HepG2 (cell line): Measurements from ENCODE around the gene KLB. TPM values are rescaled to one million over a fixed set of nuclear protein-coding genes. Genes with fewer than 3 reads are reported as not detected.
A peak's percentile ranks its signal among the peaks of the same experiment; 100 is the strongest.

Source experiments
- CHD2 ChIP-seq: IDR thresholded peaks from 2 replicates; pipeline ENCODE4 v1.6.1; 2011; ENCODE audit warnings: low read depth, low read length, improper control_type of control experiment
- KDM4B ChIP-seq: sonication (generic); formaldehyde crosslinking; IDR thresholded peaks from 2 replicates; pipeline ENCODE4 v1.4.0; 2020; ENCODE audit warnings: missing genetic modification reagents
- NCOA5 ChIP-seq: sonication (generic); formaldehyde crosslinking; IDR thresholded peaks from 2 replicates; pipeline ENCODE4 v1.4.0; 2020; ENCODE audit warnings: missing genetic modification reagents
- PLRG1 ChIP-seq: fragments of 450-650 bp; conservative IDR thresholded peaks from 2 replicates; pipeline ENCODE4 v1.6.1; 2016
- RAD21 ChIP-seq: fragments of 450-650 bp; formaldehyde crosslinking; IDR thresholded peaks from 2 replicates; pipeline ENCODE4 v1.5.0; 2020; ENCODE audit warnings: mild to moderate bottlenecking
- SYNCRIP ChIP-seq: fragments of 200-400 bp; formaldehyde crosslinking; IDR thresholded peaks from 2 replicates; pipeline ENCODE4 v1.6.1; 2018; ENCODE audit warnings: mild to moderate bottlenecking, low read depth, low read length; ENCODE audit not compliant: insufficient read depth
- TBL1XR1 ChIP-seq: fragments of 150-350 bp; IDR thresholded peaks from 2 replicates; pipeline ENCODE4 v1.6.1; 2014; ENCODE audit warnings: borderline replicate concordance, low read length; ENCODE audit not compliant: partially characterized antibody
- ZFX ChIP-seq: sonication (generic); formaldehyde crosslinking; IDR thresholded peaks from 2 replicates; pipeline ENCODE4 v1.4.0; 2020; ENCODE audit warnings: mild to moderate bottlenecking, low read depth, missing genetic modification reagents, moderate library complexity
- ZNF343 ChIP-seq: sonication (generic); formaldehyde crosslinking; IDR thresholded peaks from 2 replicates; pipeline ENCODE4 v1.4.0; 2020; ENCODE audit warnings: mild to moderate bottlenecking, missing genetic modification reagents
- ZSCAN22 ChIP-seq: sonication (generic); formaldehyde crosslinking; IDR thresholded peaks from 2 replicates; pipeline ENCODE4 v1.4.0; 2020; ENCODE audit warnings: mild to moderate bottlenecking, missing genetic modification reagents
- polyA plus RNA-seq, 8 experiments: library from polyadenylated mRNA; depleted of rRNA in 3 of 8; stranded (reverse) in 7 of 8; unstranded in 1 of 8; fragments of >200 nt; fragmentation: Illumina TruSeq in 4 of 8; extraction: Trizol in 4 of 8; gene quantifications; 2 replicates each; pipeline versions ENCODE4 v1.2.1 to v1.2.3, GENCODE V29; 2011 to 2016; ENCODE audit warnings: low read depth in 4 of 8, missing spikeins in 1 of 8, mixed read lengths in 1 of 8; ENCODE audit not compliant: insufficient read depth in 1 of 8
- total RNA-seq, 5 experiments: library from RNA; depleted of rRNA; stranded (reverse); fragments of >200 nt; fragmentation: Illumina TruSeq; extraction: Trizol; gene quantifications; 2 replicates each; pipeline ENCODE4 v1.2.3, GENCODE V29; 2016; ENCODE audit warnings: low read depth in 1 of 5
- TF ChIP-seq, protein P1 (sequence below): sonication (generic); formaldehyde crosslinking; IDR thresholded peaks from 2 replicates; pipeline ENCODE4 v1.4.0; 2020; ENCODE audit warnings: missing genetic modification reagents
- TF ChIP-seq, protein P2 (sequence below): sonication (generic); formaldehyde crosslinking; IDR thresholded peaks from 2 replicates; pipeline ENCODE4 v1.8.0; 2022; ENCODE audit warnings: mild to moderate bottlenecking, missing genetic modification reagents
- TF ChIP-seq, protein P3 (sequence below): sonication (generic); formaldehyde crosslinking; IDR thresholded peaks from 2 replicates; pipeline ENCODE4 v1.4.0; 2020; ENCODE audit warnings: missing genetic modification reagents
- TF ChIP-seq, protein P4 (sequence below): sonication (generic); formaldehyde crosslinking; IDR thresholded peaks from 2 replicates; pipeline ENCODE4 v1.4.0; 2020; ENCODE audit warnings: missing genetic modification reagents
- TF ChIP-seq, protein P5 (sequence below): sonication (generic); formaldehyde crosslinking; IDR thresholded peaks from 2 replicates; pipeline ENCODE4 v1.5.0; 2020; ENCODE audit warnings: mild to moderate bottlenecking, missing genetic modification reagents
- TF ChIP-seq, protein P6 (sequence below): sonication (generic); formaldehyde crosslinking; IDR thresholded peaks from 2 replicates; pipeline ENCODE4 v1.4.0; 2020; ENCODE audit warnings: missing genetic modification reagents, low read depth, mild to moderate bottlenecking, borderline replicate concordance

KLB gene
- total and polyA plus RNA-seq, 2 of the 13 experiments (the other 11 are each of a cell fraction or from before 2014, with no cell fraction given), result 25.3 to 82.0 TPM

DNA sequence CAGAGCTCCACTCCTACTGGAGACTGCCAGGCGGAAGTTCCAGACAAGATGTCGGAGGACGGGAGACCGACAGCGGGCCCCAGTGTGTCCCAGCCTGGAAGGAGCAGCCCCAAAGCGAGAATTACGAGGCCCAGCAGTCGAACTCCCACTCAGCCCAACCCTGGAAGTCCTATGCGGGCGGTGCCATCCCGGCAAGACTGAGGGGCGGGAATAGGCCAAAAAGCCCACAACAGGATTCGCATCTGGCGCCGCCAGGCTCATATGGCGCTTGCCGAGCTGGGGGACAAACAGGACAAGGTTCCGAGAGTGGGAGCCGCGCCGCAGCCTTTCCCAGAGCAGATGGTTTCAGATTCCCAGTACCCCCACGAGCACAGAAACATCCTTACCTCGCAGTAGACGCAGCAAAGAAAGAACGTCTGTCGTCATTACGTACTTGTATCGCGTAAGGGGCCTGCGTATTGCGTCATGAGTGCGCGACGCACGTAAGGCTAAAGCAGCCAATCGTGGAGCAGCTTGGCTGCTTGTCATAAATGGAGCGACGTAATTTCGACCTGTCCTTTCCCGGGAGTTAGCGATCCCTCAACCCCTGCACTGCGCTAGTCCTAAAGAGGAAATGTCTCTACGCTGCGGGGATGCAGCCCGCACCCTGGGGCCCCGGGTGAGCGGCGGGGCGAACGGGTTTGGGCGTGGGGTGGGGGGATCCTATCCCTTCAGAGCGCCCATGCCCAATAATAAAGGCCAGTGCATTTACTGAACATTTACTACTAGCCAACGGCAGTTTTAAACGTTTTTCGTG is 52.0 kb downstream of the KLB start, which contains the start of the genes LIAS and RPL9 (continued):
- TF ChIP-seq ZSCAN22 (CRISPR knock-in tag) (no peak), ZFX (peak; percentile 98), TBL1XR1 (peak; percentile 45), RAD21 (CRISPR knock-in tag) (no peak; the same call in 1 of the 2 replicates), KDM4B (CRISPR knock-in tag) (no peak), PLRG1 (no peak), NCOA5 (no peak), CHD2 (no peak), ZNF343 (CRISPR knock-in tag) (0 out of 2 replicates have a peak, but pooled peaks have one; percentile 51), SYNCRIP (no peak)
- TF ChIP-seq, protein P1, sequence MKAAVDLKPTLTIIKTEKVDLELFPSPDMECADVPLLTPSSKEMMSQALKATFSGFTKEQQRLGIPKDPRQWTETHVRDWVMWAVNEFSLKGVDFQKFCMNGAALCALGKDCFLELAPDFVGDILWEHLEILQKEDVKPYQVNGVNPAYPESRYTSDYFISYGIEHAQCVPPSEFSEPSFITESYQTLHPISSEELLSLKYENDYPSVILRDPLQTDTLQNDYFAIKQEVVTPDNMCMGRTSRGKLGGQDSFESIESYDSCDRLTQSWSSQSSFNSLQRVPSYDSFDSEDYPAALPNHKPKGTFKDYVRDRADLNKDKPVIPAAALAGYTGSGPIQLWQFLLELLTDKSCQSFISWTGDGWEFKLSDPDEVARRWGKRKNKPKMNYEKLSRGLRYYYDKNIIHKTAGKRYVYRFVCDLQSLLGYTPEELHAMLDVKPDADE (CRISPR knock-in tag), result no peak
- TF ChIP-seq, protein P2, sequence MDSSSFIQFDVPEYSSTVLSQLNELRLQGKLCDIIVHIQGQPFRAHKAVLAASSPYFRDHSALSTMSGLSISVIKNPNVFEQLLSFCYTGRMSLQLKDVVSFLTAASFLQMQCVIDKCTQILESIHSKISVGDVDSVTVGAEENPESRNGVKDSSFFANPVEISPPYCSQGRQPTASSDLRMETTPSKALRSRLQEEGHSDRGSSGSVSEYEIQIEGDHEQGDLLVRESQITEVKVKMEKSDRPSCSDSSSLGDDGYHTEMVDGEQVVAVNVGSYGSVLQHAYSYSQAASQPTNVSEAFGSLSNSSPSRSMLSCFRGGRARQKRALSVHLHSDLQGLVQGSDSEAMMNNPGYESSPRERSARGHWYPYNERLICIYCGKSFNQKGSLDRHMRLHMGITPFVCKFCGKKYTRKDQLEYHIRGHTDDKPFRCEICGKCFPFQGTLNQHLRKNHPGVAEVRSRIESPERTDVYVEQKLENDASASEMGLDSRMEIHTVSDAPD (CRISPR knock-in tag), result peak; percentile 39; the same call in 1 of the 2 replicates
- TF ChIP-seq, protein P3, sequence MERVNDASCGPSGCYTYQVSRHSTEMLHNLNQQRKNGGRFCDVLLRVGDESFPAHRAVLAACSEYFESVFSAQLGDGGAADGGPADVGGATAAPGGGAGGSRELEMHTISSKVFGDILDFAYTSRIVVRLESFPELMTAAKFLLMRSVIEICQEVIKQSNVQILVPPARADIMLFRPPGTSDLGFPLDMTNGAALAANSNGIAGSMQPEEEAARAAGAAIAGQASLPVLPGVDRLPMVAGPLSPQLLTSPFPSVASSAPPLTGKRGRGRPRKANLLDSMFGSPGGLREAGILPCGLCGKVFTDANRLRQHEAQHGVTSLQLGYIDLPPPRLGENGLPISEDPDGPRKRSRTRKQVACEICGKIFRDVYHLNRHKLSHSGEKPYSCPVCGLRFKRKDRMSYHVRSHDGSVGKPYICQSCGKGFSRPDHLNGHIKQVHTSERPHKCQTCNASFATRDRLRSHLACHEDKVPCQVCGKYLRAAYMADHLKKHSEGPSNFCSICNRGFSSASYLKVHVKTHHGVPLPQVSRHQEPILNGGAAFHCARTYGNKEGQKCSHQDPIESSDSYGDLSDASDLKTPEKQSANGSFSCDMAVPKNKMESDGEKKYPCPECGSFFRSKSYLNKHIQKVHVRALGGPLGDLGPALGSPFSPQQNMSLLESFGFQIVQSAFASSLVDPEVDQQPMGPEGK (CRISPR knock-in tag), result peak; percentile 11; the same call in 1 of the 2 replicates
- TF ChIP-seq, protein P4, sequence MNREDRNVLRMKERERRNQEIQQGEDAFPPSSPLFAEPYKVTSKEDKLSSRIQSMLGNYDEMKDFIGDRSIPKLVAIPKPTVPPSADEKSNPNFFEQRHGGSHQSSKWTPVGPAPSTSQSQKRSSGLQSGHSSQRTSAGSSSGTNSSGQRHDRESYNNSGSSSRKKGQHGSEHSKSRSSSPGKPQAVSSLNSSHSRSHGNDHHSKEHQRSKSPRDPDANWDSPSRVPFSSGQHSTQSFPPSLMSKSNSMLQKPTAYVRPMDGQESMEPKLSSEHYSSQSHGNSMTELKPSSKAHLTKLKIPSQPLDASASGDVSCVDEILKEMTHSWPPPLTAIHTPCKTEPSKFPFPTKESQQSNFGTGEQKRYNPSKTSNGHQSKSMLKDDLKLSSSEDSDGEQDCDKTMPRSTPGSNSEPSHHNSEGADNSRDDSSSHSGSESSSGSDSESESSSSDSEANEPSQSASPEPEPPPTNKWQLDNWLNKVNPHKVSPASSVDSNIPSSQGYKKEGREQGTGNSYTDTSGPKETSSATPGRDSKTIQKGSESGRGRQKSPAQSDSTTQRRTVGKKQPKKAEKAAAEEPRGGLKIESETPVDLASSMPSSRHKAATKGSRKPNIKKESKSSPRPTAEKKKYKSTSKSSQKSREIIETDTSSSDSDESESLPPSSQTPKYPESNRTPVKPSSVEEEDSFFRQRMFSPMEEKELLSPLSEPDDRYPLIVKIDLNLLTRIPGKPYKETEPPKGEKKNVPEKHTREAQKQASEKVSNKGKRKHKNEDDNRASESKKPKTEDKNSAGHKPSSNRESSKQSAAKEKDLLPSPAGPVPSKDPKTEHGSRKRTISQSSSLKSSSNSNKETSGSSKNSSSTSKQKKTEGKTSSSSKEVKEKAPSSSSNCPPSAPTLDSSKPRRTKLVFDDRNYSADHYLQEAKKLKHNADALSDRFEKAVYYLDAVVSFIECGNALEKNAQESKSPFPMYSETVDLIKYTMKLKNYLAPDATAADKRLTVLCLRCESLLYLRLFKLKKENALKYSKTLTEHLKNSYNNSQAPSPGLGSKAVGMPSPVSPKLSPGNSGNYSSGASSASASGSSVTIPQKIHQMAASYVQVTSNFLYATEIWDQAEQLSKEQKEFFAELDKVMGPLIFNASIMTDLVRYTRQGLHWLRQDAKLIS, result peak; percentile 31; the same call in 1 of the 2 replicates
- TF ChIP-seq, protein P5, sequence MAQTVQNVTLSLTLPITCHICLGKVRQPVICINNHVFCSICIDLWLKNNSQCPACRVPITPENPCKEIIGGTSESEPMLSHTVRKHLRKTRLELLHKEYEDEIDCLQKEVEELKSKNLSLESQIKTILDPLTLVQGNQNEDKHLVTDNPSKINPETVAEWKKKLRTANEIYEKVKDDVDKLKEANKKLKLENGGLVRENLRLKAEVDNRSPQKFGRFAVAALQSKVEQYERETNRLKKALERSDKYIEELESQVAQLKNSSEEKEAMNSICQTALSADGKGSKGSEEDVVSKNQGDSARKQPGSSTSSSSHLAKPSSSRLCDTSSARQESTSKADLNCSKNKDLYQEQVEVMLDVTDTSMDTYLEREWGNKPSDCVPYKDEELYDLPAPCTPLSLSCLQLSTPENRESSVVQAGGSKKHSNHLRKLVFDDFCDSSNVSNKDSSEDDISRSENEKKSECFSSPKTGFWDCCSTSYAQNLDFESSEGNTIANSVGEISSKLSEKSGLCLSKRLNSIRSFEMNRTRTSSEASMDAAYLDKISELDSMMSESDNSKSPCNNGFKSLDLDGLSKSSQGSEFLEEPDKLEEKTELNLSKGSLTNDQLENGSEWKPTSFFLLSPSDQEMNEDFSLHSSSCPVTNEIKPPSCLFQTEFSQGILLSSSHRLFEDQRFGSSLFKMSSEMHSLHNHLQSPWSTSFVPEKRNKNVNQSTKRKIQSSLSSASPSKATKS (CRISPR knock-in tag), result peak; percentile 39; the same call in 1 of the 2 replicates
- TF ChIP-seq, protein P6, sequence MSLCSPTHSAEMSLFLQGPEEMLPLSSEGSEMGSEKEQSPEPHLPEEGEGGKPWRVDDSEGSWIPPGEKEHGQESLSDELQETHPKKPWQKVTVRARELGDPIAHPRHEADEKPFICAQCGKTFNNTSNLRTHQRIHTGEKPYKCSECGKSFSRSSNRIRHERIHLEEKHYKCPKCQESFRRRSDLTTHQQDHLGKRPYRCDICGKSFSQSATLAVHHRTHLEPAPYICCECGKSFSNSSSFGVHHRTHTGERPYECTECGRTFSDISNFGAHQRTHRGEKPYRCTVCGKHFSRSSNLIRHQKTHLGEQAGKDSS (CRISPR knock-in tag), result 0 out of 2 replicates have a peak, but pooled peaks have one; percentile 51
